GM12865 (cell line): ENCODE data around the gene WASF2.
"Not testable (repeated sequence)": the region's sequence is repeated elsewhere in the genome, so short reads cannot be mapped to it uniquely, and the experiment has no call there.

Source experiments
- DNase-seq: peaks from one replicate; pipeline ENCODE4 v3.0.0; 2010; ENCODE audit warnings: low read depth
- H3K4me3 ChIP-seq: 2 replicates; pipeline ENCODE4 v1.5.1; 2011; ENCODE audit warnings: mild to moderate bottlenecking, low read depth, low read length, control low read depth
- CTCF ChIP-seq: IDR thresholded peaks from 2 replicates; pipeline ENCODE4 v1.5.1; 2011; ENCODE audit warnings: low read length, control low read depth, low read depth, inconsistent platforms; ENCODE audit not compliant: insufficient read depth; ENCODE audit errors: missing control alignments

The WASF2 gene

DNA sequence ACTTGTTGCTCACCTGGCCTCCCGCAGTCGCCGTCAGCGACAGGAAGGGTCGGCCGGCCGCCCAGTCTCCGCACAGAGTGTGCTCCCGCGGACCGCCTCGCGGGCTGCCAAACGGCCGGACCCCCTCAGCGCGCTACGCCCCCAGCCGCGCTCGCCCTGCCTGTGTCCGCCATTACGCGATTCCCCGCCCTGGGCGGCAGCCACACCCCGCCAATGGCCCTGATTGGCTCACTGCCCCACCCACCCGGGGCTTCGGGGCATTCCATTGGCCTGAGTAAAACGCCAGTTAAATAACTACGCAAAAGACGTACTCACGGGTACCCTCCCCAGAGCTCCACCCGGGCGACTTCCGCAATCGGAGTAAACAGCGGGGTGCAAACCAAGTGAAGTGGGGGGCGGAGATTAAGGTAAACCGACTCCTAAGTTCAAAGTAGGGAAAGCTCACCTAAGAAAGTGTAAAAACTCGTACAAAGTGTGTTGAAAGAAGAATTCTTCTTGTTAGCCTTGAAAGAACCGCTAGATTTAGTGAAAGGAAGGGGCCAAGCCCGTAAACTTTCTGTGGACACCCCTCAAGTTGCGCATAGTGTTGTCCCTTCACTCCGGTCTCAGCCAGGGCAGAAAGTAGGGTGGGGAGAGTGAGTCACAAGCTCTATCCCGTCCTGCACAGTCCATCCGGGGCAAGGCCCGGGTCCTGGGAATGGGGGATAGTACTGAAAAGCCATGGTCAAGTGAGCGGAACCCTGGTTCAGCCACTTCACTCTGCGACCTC, at the start of gene WASF2:
TSS of gene WASF2 (minus strand) at position 195 of the 769 bp plus-strand sequence. CDS start 61,277 bp downstream, outside the sequence.
- H3K4me3 ChIP-seq: peak within 1 kb of the TSS; percentile 100
- TF ChIP-seq CTCF: no peak
- DNase-seq: peak; percentile 98

DNA sequence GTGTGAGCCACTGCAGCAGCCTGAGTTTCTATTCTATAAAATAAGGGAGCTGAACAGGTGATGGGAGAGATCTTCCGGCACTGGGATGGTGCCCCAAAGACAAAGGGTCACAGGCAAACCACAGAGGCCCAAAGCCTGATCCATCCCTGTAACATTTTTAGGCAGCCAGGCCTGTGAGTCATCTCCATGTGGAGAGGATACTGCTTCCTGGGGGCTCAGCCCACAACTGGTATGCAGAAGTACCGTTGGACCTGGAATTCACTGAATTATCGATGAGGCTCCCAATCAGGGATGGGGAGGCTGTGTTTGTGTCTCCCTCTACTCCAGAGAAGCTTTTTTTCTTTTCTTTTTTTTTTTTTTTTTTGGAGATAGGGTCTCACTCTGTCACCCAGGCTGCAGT, 48.8 kb upstream of the WASF2 start:
- DNase-seq: no peak
- H3K4me3 ChIP-seq: no peak overlapping the region
- no peak for TF ChIP-seq CTCF

DNA sequence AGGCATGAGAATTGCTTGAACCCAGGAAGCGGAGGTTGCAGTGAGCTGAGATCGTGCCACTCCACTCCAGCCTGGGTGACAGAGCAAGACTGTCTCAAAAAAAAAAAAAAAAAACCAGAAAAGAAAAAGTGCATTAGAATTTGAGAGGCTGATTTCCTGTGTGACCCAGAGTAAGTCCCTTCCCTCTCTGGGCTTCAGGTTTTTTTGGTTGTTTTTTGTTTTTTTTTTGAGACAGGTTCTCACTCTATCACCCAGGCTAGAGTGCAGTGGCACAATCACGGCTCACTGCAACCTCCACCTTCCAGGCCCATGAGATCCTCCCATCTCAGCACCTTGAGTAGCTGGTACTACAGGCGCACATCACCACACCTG, 48.3 kb upstream of the WASF2 start:
- DNase-seq, H3K4me3 ChIP-seq: not testable (repeated sequence)

DNA sequence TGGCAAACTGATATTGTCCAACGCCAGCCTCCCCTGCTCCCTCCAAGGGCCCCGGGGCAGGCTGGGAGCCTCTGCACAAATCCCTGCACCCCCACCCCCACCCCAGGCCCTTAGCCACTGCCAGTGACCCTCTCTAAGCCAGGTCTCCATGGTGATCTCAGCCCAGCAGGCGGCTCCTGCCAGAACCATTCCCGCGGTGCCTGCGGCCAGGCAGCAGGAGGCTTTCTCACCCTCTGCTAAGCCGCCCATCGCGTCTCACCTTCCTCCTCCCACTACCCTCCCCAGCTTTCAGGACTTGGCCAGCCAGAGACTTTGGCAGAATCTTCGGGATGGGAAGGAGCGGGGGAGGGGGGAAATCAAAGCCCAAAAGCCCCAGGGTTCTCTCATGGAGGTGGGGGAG, 46.8 kb upstream of the WASF2 start:
- no peak overlapping the region for H3K4me3 ChIP-seq
- no peak for DNase-seq
- TF ChIP-seq CTCF: no peak

GRCh38 chr1:27536010-27536757, 46.2 kb upstream of the WASF2 start:
- DNase-seq: no peak
- no peak overlapping the region for H3K4me3 ChIP-seq

GRCh38 chr1:27535386-27535785, 45.4 kb upstream of the WASF2 start:
- TF ChIP-seq CTCF: no peak
- DNase-seq: no peak
- H3K4me3 ChIP-seq: no peak overlapping the region

More at GRCh38 chr1:27536010-27536757, 46.2 kb upstream of the WASF2 start:
- TF ChIP-seq CTCF: no peak

DNA sequence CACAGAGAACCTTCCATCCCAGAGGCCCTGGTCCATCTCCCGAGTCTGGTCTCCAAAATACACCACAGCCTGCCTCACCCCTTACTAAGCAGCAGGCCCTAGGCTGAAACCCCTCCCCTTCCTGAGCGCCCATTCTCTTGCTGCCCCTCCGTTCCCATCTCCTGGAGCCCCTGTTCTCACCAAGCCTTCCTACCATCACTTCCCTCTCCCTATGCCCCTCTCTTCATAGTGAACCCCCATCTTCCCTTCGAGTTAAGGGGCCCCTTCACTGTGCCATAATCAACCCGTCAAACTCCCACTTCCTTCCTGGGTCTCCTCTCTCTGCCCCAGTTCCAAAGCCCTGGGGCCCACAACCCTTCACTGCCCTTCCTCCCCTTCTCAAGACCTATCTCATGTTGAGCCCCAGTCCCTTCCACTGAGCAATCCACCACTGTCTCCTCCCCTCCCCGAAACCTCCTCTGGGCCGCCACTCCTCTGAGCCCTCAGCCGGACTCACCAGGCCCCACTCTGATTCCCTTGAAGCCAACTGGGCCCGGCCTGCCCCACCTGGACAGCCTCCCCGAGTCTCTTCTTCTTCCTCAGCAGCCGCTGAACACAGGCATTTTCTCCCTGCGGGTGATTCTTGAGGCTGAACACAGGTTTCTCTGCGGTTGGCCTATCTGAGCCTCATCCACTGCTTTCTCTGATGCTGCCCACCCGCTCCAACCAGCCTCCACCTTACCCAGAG, 42.2 kb upstream of the WASF2 start:
- no peak for DNase-seq
- TF ChIP-seq CTCF: no peak
- H3K4me3 ChIP-seq: no peak overlapping the region
